ENCODE measurements around the gene KLHL26.

KLHL26 gene

GRCh38 chr19:18663940-18664530, 27.2 kb downstream of the KLHL26 start:
- Histone ChIP-seq H3K27ac (ENCODE audit: low read depth, low read length) (no peak overlapping the region), H3K36me3 (ENCODE audit: insufficient read depth, low read length) (peaks cover 13% of the 10 kb centered on the region), H3K9ac (ENCODE audit: low read length) (no peak overlapping the region), H3K9me3 (ENCODE audit: low read length) (no peaks in the 10 kb centered on the region), H3K4me3 (ENCODE audit: low read depth in 1 of 2, low read length in 2 of 2) (no peak overlapping the region), H3K4me1 (ENCODE audit: insufficient read depth, low read length) (peaks cover 28% of the 10 kb centered on the region), H3K27me3 (ENCODE audit: control insufficient read depth in 1 of 2, insufficient read depth in 2 of 2, low read length in 2 of 2) (no peaks in the 10 kb centered on the region)

DNA sequence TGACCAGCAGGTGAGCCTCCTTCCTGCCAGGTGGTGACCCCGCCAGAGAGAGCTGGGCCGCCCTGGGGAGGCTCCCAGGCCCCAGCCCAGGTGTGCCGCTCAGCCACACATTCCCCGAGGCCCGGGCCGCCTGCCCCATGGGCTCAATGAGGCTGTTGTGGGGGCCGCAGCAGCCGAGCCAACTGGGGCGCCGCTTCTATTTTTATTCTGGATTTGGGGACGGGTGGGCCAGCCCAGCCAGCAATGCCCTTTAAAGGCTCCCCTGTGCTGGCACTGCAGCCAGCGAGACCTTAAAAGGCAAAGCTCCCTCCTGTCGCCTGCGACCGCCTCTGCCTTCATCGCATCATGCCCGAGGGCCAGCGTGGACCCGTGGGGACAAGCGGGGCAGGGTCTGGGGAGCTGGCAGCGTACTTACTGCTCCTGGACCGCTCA, 29.0 kb downstream of the KLHL26 start:
- peak overlapping the region; percentile 82 for H3K27ac ChIP-seq (ENCODE audit: low read depth, low read length)
- peaks cover 17% of the 10 kb centered on the region for H3K4me1 ChIP-seq (ENCODE audit: insufficient read depth, low read length)
- no peaks in the 10 kb centered on the region for H3K27me3 ChIP-seq (ENCODE audit: control insufficient read depth in 1 of 2, insufficient read depth in 2 of 2, low read length in 2 of 2)
- no peak overlapping the region for H3K9ac ChIP-seq (ENCODE audit: low read length)
- H3K36me3 ChIP-seq (ENCODE audit: insufficient read depth, low read length): peaks cover 21% of the 10 kb centered on the region
- no peak overlapping the region for H3K4me3 ChIP-seq (ENCODE audit: low read depth in 1 of 2, low read length in 2 of 2)
- H3K9me3 ChIP-seq (ENCODE audit: low read length): no peaks in the 10 kb centered on the region

- no peaks in the 10 kb centered on the region for H3K9me3 ChIP-seq (ENCODE audit: low read length)
- peak overlapping the region; percentile 82 for H3K27ac ChIP-seq (ENCODE audit: low read depth, low read length)
- no peaks in the 10 kb centered on the region for H3K27me3 ChIP-seq (ENCODE audit: control insufficient read depth in 1 of 2, insufficient read depth in 2 of 2, low read length in 2 of 2)
- peaks cover 17% of the 10 kb centered on the region for H3K4me1 ChIP-seq (ENCODE audit: insufficient read depth, low read length)
- H3K36me3 ChIP-seq (ENCODE audit: insufficient read depth, low read length): peaks cover 21% of the 10 kb centered on the region
- H3K9ac ChIP-seq (ENCODE audit: low read length): no peak overlapping the region
- no peak overlapping the region for H3K4me3 ChIP-seq (ENCODE audit: low read depth in 1 of 2, low read length in 2 of 2)
Observed at GRCh38 chr19:18666317-18666716, 29.5 kb downstream of the KLHL26 start.

GRCh38 chr19:18666784-18667183, 30.0 kb downstream of the KLHL26 start:
- peaks cover 21% of the 10 kb centered on the region for H3K36me3 ChIP-seq (ENCODE audit: insufficient read depth, low read length)
- peaks cover 18% of the 10 kb centered on the region for H3K4me1 ChIP-seq (ENCODE audit: insufficient read depth, low read length)
- peak overlapping the region; percentile 82 for H3K27ac ChIP-seq (ENCODE audit: low read depth, low read length)
- no peaks in the 10 kb centered on the region for H3K27me3 ChIP-seq (ENCODE audit: control insufficient read depth in 1 of 2, insufficient read depth in 2 of 2, low read length in 2 of 2)
- H3K4me3 ChIP-seq (ENCODE audit: low read depth in 1 of 2, low read length in 2 of 2): no peak overlapping the region
- H3K9ac ChIP-seq (ENCODE audit: low read length): no peak overlapping the region
- H3K9me3 ChIP-seq (ENCODE audit: low read length): no peaks in the 10 kb centered on the region

- H3K9me3 ChIP-seq (ENCODE audit: low read length): no peaks in the 10 kb centered on the region
- H3K27ac ChIP-seq (ENCODE audit: low read depth, low read length): no peak overlapping the region
- no peak overlapping the region for H3K4me3 ChIP-seq (ENCODE audit: low read depth in 1 of 2, low read length in 2 of 2)
- no peak overlapping the region for H3K9ac ChIP-seq (ENCODE audit: low read length)
- no peaks in the 10 kb centered on the region for H3K27me3 ChIP-seq (ENCODE audit: control insufficient read depth in 1 of 2, insufficient read depth in 2 of 2, low read length in 2 of 2)
- peaks cover 25% of the 10 kb centered on the region for H3K4me1 ChIP-seq (ENCODE audit: insufficient read depth, low read length)
- H3K36me3 ChIP-seq (ENCODE audit: insufficient read depth, low read length): peaks cover 21% of the 10 kb centered on the region
Observed at GRCh38 chr19:18667531-18668251, 30.9 kb downstream of the KLHL26 start.

- no peaks in the 10 kb centered on the region for H3K27me3 ChIP-seq (ENCODE audit: control insufficient read depth in 1 of 2, insufficient read depth in 2 of 2, low read length in 2 of 2)
- H3K4me1 ChIP-seq (ENCODE audit: insufficient read depth, low read length): peaks cover 25% of the 10 kb centered on the region
- H3K9ac ChIP-seq (ENCODE audit: low read length): no peak overlapping the region
- no peak overlapping the region for H3K4me3 ChIP-seq (ENCODE audit: low read depth in 1 of 2, low read length in 2 of 2)
- H3K36me3 ChIP-seq (ENCODE audit: insufficient read depth, low read length): peaks cover 21% of the 10 kb centered on the region
- H3K27ac ChIP-seq (ENCODE audit: low read depth, low read length): no peak overlapping the region
- no peaks in the 10 kb centered on the region for H3K9me3 ChIP-seq (ENCODE audit: low read length)
Observed at GRCh38 chr19:18668252-18668631, 31.4 kb downstream of the KLHL26 start.

GRCh38 chr19:18668744-18669523, 32.1 kb downstream of the KLHL26 start:
- Histone ChIP-seq H3K36me3 (ENCODE audit: insufficient read depth, low read length) (peaks cover 21% of the 10 kb centered on the region), H3K9ac (ENCODE audit: low read length) (no peak overlapping the region), H3K27ac (ENCODE audit: low read depth, low read length) (no peak overlapping the region), H3K4me1 (ENCODE audit: insufficient read depth, low read length) (peaks cover 24% of the 10 kb centered on the region), H3K4me3 (ENCODE audit: low read depth in 1 of 2, low read length in 2 of 2) (no peak overlapping the region), H3K9me3 (ENCODE audit: low read length) (no peaks in the 10 kb centered on the region), H3K27me3 (ENCODE audit: control insufficient read depth in 1 of 2, insufficient read depth in 2 of 2, low read length in 2 of 2) (no peaks in the 10 kb centered on the region)

- Histone ChIP-seq H3K27ac (ENCODE audit: low read depth, low read length) (no peak overlapping the region), H3K4me3 (ENCODE audit: low read depth in 1 of 2, low read length in 2 of 2) (no peak overlapping the region), H3K4me1 (ENCODE audit: insufficient read depth, low read length) (peaks cover 27% of the 10 kb centered on the region), H3K27me3 (ENCODE audit: control insufficient read depth in 1 of 2, insufficient read depth in 2 of 2, low read length in 2 of 2) (no peaks in the 10 kb centered on the region), H3K9ac (ENCODE audit: low read length) (no peak overlapping the region), H3K36me3 (ENCODE audit: insufficient read depth, low read length) (peaks cover 21% of the 10 kb centered on the region), H3K9me3 (ENCODE audit: low read length) (no peaks in the 10 kb centered on the region)
Observed at GRCh38 chr19:18669524-18669817, 32.6 kb downstream of the KLHL26 start.

DNA sequence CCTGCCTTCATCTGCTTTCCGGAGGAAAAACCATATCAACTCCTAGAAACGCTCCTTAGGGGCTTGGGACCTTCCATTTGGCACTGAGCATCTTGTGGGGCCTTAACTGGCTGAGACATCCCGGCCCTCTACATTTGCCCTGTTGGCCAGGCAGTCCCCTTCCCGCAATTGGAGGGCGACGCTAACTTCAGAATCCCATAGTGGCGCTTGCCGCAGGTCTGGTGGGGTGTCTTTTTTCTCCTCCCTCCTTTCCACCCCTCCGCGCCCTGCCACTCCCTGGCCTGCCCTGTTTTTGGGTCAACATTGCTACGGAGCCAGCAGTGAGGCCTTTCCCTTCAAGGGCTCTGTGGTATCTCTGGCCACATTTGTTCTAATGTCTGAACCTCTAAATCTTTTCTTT, 33.1 kb downstream of the KLHL26 start:
- no peaks in the 10 kb centered on the region for H3K27me3 ChIP-seq (ENCODE audit: control insufficient read depth in 1 of 2, insufficient read depth in 2 of 2, low read length in 2 of 2)
- H3K4me3 ChIP-seq (ENCODE audit: low read depth in 1 of 2, low read length in 2 of 2): no peak overlapping the region
- H3K36me3 ChIP-seq (ENCODE audit: insufficient read depth, low read length): peaks cover 21% of the 10 kb centered on the region
- H3K9ac ChIP-seq (ENCODE audit: low read length): no peak overlapping the region
- no peaks in the 10 kb centered on the region for H3K9me3 ChIP-seq (ENCODE audit: low read length)
- H3K27ac ChIP-seq (ENCODE audit: low read depth, low read length): no peak overlapping the region
- peaks cover 31% of the 10 kb centered on the region for H3K4me1 ChIP-seq (ENCODE audit: insufficient read depth, low read length)

DNA sequence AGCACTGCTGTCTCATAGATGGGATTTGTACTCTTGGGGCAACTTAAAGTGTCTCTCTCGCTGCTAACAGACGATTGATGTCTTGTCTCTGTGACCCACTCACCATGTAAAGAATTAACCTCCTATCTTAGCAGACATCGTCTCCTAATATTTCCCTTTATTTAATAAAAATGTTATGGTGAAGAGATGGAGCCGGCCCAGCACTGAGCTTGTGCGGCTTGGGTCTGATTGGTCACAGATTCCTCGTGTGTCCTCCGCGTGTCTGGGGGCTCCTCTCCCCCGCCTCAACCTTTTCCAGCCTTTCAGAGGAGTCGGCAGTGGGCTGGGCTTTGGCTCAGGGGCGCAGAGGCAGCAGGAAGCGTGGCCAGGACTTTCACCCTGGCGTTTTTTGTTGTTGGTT, 33.5 kb downstream of the KLHL26 start:
- Histone ChIP-seq H3K36me3 (ENCODE audit: insufficient read depth, low read length) (peaks cover 21% of the 10 kb centered on the region), H3K9me3 (ENCODE audit: low read length) (no peaks in the 10 kb centered on the region), H3K27me3 (ENCODE audit: control insufficient read depth in 1 of 2, insufficient read depth in 2 of 2, low read length in 2 of 2) (no peaks in the 10 kb centered on the region), H3K4me1 (ENCODE audit: insufficient read depth, low read length) (peaks cover 32% of the 10 kb centered on the region), H3K4me3 (ENCODE audit: low read depth in 1 of 2, low read length in 2 of 2) (no peak overlapping the region), H3K9ac (ENCODE audit: low read length) (no peak overlapping the region), H3K27ac (ENCODE audit: low read depth, low read length) (no peak overlapping the region)

GRCh38 chr19:18671303-18672043, 34.6 kb downstream of the KLHL26 start:
- Histone ChIP-seq H3K9ac (ENCODE audit: low read length) (no peak overlapping the region), H3K4me1 (ENCODE audit: insufficient read depth, low read length) (peaks cover 32% of the 10 kb centered on the region), H3K27ac (ENCODE audit: low read depth, low read length) (no peak overlapping the region), H3K9me3 (ENCODE audit: low read length) (no peaks in the 10 kb centered on the region), H3K4me3 (ENCODE audit: low read depth in 1 of 2, low read length in 2 of 2) (no peak overlapping the region), H3K36me3 (ENCODE audit: insufficient read depth, low read length) (peaks cover 21% of the 10 kb centered on the region), H3K27me3 (ENCODE audit: control insufficient read depth in 1 of 2, insufficient read depth in 2 of 2, low read length in 2 of 2) (no peaks in the 10 kb centered on the region)
